GM20431 (cell line): Measurements from ENCODE around the gene SLC2A10.

Experiments used
- in situ Hi-C: fragments of 300-500 bp; cut with MseI, MboI; formaldehyde crosslinking; loops from one replicate; pipeline ENCODE4 v1.15.0; 2020; ENCODE audit warnings: low sequenced_read_pairs; ENCODE audit not compliant: unreplicated experiment

The SLC2A10 gene

GRCh38 chr20:46681032-46681854, 28.2 kb upstream of the SLC2A10 start:
- in situ Hi-C loops = loop anchor here (10.0 kb wide), 1 partner anchor 156 kb away; no protein-coding TSS in a partner anchor

DNA sequence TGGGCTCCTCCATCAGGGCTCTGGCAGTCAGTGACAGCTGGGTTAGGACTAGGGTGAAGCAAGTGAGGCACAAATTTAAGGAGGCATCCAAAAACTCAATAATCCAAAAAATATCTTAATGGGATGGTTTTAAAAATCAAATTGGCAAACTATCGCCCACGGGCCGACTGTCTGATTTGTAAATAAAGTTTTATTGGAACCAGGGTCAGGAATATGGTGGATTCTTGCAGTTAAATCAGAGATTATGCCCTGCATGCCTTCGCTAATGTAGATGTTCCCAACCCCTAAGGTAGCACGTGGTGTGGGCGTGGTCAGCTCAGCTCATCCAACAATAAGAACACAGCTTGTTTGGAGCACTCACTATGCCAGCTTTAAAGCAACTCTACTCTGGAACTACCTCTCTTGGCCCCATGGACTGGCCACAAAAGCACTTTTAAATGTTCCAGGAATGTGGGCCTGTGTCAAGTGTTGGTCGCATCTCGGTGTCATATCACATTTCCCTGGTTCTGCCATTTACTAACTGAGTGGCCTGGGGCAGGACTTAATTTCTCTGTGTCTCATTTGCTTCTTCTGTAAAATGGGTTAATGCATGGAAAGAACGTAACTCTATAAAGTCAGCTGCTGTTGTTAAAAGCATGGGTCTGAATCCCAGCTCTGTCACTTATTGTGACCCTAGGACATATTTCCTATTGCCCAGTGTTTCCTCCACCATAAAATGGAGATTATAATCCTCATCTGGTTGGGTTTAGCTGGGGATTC, 27.2 kb upstream of the SLC2A10 start:
- in situ Hi-C loops = loop anchor here (10.0 kb wide), 1 partner anchor 157 kb away; no protein-coding TSS in a partner anchor

DNA sequence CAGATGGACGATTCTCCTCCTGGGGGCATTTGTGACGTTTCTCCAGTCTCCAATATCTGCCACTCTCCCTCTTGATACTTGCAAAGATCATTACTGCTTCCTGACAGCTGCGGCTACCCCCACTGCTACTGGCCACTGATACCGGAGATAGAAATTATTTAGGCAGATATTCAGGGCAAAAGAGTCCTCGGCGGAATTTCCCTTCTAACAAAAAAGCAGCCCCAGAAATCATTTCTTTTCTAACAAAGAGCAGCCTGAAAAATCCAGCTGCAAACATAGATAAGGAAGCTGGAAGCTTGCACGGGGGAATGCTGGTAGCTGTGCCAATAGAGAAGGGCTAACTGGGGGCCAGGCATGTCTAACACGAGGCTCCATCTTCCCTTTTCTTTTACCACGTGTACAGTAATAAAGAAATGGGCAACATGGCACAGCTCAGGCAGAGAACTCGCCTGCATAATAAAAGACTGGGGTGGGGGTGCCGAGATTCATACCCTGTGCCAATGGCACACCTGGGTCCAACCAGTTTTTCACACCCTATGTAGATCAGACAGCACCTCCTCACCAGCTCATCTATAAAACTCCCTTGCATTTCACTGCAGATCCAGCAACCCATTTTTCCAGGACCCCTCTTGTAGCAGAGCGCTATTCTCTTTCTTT, 26.3 kb upstream of the SLC2A10 start:
- in situ Hi-C loops = loop anchor here (10.0 kb wide), 1 partner anchor 158 kb away; no protein-coding TSS in a partner anchor

GRCh38 chr20:46683668-46683938, 25.8 kb upstream of the SLC2A10 start:
- in situ Hi-C loops = loop anchor here (10.0 kb wide), 1 partner anchor 159 kb away; no protein-coding TSS in a partner anchor

DNA sequence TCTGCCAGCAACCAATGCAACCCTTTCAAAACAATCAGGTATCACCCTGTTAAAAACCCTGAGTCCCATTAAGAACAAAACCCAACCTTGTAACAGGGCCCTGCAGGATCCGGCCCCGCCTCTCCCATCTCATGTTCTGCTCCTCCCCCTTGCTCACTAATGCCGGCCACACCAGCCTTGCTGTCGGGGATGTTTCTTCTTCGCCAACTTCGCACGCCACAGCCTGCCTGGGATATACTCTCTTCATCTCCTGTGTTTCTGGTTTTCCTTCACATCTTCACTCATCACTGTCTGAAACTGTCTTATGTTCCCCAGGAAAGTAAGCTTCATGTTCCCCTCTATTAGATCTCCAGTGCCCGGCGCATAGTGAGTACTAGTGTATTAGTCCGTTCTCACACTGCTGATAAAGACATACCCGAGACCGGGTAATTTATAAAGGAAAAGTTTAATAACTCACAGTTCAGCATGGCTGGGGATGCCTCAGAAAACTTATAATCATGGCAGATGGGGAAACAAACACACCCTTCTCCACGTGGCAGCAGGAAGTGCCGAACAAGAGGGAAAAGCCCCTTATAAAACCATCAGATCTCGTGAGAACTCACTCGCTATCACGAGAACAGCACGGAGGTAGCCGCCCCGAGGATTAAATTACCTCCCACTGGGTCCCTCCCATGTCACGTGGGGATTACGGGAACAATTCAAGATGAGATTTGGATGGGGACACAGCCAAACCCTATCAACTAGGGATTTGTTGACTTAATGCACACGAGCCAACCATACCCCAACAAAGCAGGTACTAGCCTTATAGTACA, 25.3 kb upstream of the SLC2A10 start:
- in situ Hi-C loops = loop anchor here (10.0 kb wide), 1 partner anchor 159 kb away; no protein-coding TSS in a partner anchor

- in situ Hi-C loops = loop anchor here (10.0 kb wide), 1 partner anchor 164 kb away; no protein-coding TSS in a partner anchor
Observed at GRCh38 chr20:46688151-46689081, 21.0 kb upstream of the SLC2A10 start.

- in situ Hi-C loops = loop anchor here (10.0 kb wide), 1 partner anchor 164 kb away; no protein-coding TSS in a partner anchor
Observed at GRCh38 chr20:46689082-46689753, 20.2 kb upstream of the SLC2A10 start, which contains the start of gene TP53RK. TSS of gene TP53RK (minus strand) at chr20:46689444. CDS start at chr20:46689414, 30 bp downstream.

- in situ Hi-C loops = loop anchor here (10.0 kb wide), 1 partner anchor 165 kb away; no protein-coding TSS in a partner anchor
Observed at GRCh38 chr20:46689754-46690085, 19.7 kb upstream of the SLC2A10 start.

DNA sequence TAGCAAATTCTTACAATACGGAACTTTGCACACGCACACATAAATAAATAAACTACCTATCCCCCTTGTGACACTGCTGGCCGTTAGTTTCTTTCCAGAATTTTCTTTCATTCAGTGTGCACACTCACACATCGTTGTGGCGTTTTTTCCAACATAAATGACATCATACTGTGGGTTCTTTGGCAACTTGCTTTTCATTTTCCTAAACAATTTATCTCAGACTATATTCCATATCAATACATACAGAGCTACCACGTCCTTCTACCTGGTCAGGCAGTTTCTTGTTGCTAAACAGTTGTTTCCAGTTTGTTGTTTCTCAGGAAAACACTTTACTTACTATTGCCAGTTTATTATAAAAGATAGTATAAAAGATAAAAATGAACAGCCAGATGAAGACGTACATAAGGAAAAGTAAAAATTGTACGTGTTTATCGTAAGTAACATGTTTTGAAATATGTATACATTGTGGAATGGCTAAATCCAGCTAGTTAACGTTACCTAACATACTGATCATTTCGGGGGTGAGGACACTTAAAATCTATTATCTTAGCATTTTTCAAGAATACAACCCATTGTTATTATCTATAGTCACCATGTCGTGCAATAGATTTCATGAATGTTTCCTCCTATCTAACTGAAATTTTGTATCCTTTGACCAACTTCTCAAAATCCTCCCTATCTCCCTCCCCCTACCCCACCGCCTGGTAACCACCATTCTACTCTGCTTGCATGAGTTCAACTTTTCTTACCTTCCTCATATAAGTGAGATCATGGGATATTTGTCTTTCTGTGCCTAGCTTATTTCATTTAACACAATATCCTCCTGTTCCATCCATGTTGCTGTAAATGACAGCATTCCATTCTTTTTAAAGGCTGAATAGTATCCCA, 19.0 kb upstream of the SLC2A10 start:
- in situ Hi-C loops = no loop called here

DNA sequence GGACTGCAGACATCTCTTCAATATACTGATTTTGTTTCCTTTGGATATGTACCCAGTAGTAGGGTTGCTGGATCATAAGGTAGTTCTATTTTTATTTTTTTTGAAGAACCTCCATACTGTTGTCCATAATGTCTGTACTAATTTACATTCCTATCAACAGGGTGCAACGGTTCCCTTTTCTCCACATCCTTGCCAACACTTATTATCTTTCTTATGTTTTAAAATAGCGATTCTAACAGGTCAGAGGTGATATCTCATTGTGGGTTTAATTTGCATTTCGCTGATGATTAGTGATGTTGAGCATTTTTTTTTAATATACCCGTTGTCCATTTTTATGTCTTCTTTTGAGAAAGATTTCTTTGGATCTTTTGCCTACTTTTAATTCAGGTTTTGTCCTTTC, 18.3 kb upstream of the SLC2A10 start:
- in situ Hi-C loops = no loop called here

DNA sequence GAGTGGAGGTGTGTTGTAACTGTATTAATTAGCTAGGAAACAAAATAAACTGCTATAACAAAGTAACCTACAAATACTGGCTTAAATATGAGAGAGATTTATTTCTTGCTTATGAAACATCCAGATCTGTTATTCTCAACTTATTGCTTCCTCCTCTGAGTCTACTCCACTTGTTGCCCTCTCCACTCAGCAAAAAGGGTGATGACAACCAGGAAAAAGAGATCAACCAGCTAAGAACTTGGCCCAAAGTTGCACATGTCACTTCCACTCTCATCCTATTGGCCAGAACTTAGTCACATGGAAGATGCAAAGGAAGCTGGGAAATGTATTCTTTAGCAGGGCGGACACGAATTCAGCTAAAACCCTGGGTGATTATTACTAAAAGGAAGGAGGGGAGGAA, 15.0 kb upstream of the SLC2A10 start:
- in situ Hi-C loops = no loop called here

DNA sequence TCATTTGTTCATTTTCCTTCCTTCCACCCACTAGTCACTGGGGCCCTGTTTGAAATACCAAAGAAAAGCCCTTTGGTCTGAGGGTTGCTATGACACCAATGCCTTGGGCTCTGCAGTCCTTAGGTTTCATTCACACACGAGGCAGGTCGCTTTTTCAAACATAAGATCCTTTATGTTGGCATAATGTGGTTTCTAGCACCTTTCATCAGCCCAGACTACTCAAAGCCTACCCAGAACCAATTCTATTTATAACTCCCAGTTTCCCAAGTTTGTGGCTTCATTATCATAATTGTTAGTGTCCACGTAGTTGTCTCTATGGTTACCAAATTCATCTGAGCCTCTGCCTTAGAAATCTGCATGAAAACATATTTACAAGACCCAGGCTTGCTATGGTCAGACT, 13.6 kb upstream of the SLC2A10 start:
- in situ Hi-C loops = no loop called here

- in situ Hi-C loops = no loop called here
Observed at GRCh38 chr20:46696791-46697279, 12.6 kb upstream of the SLC2A10 start.

DNA sequence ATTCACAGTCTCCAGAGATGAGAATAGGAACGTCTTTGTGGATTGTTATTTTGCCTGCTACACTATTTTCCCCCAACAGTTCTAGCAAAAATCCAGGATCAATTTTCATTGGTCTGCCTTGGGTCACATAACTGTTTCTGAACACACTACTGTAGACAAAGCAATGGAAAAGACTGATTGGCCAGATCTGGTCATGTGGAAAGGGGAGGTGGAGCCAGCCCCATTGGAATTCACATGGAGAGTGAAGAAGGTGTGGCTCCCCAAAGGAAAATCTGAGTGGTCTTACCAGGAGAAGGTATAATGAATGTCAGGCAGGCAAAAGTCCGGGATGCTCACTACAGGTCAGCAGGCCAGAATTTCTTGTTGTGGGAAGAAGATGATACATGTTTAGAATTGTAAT, 10.7 kb upstream of the SLC2A10 start:
- in situ Hi-C loops = no loop called here

- in situ Hi-C loops = no loop called here
Observed at GRCh38 chr20:46699651-46700359, 9.6 kb upstream of the SLC2A10 start.

DNA sequence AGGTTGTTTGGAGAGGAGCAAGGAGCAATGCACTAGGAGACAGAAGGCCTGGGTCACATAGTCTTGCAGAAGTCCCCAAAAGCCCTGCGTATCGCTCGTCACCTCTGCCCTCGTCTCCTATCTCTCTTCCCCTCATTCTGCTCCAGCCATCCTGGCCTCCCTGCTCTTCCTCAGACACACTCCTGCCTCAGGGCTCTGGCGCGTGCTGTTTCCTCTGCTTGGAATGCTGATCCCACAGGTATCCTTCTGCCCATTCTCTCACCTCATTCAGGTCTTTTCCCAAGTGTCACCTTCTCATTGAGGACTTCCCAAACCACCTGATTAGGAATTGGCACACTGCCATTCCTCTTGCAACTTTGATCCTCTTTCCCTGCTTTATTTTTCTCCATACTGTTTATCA, 9.0 kb upstream of the SLC2A10 start:
- in situ Hi-C loops = no loop called here
